ENCODE measurements around the gene BBS7.

BBS7 gene

DNA sequence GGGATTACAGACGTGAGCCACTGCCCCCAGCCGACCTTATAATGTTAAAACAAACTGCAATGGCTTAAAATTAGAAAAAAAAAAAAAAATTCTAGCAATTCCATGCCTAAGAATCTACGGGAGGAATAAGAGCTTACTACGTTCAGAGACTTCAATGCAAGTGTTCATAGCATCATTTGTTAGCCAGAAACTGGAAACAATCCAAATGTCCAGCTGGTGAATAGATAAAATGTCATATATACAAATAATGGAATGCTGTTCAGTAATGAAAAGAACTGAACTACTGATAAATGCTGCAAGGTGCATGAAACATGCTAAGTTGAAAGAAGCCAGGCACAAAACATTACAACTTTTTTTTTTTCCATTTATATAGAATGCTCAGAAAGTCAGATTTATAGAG lies 63.9 kb downstream of the BBS7 start:
- Histone ChIP-seq H3K36me3 (ENCODE audit: insufficient read depth, low read length) (peaks cover 91% of the 10 kb centered on the region), H3K9me3 (ENCODE audit: low read depth, low read length) (no peaks in the 10 kb centered on the region), H3K27ac (no peak overlapping the region), H3K4me3 (no peak overlapping the region), H3K9ac (ENCODE audit: insufficient read length) (no peak overlapping the region)
- DNase-seq (ENCODE audit: low read depth, low spot score) = no peak
- TF ChIP-seq POLR2AphosphoS5 (IDR thresholded peaks at IDR 0.05; ENCODE audit: borderline replicate concordance, low read depth, low read length) (no peak), EZH2 (IDR thresholded peaks at IDR 0.05) (no peak), FOXP2 (optimal IDR thresholded peaks at IDR 0.05; ENCODE audit: control extremely low read depth, extremely low read length, insufficient read depth) (no peak)

DNA sequence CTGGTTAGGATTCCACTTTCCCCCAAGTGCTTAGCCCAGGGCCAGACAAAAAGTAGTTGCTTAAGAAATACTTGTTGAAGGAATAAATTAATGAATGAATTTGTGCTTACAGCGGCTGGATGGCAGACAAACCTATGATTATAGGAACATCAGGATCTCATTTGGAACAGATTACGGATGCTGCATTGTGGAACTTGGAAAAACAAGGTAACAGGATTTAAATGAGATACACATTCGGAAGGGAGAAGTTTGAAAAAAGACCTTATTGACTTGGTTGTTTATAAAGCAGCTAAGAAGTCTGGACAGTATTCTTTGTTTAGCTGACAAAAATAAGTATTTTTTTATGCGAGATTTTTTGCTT lies 68.6 kb downstream of the BBS7 start:
- no peak for DNase-seq (ENCODE audit: low read depth, low spot score)

DNA sequence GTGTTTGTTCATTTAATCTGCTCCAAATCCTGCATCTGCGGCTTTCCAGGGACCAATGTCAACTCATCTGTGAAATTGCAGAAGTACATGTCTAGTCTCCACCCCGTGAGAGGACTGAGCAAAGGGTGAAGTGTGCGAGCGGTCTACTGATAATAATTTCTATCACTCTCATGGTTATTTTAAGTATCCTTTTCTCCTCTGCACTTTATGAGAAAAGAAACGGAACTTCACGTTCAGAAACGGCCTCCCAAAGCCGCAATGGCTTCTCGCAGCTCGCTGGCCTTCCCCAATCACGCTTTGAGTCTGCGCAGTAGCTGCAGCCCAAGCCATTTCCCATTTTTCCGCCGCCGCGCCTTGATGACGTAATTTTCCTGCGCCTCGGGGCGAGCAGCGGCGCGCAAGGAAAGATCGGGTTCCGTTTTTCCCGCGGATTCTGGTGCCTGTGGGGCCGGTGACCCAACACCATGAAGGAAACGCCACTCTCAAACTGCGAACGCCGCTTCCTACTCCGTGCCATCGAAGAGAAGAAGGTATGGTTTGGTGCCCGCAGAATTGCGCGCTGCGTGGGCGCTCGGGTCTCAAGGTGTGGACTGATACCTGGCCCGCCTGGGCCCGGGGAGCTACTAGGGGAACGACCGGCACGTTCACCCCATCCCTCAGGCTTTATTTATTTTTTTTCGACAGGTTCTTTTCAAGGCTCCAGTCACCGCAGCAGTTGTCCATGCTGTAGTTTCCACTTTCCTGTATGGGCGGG lies 69.1 kb downstream of the BBS7 start, which contains the start of gene EXOSC9:
Gene EXOSC9 (plus strand): TSS at position 363 of the 754 bp plus-strand sequence. CDS start 102 bp downstream, at position 465.
- Histone ChIP-seq H3K27ac (peak within 1 kb of the TSS; percentile 91), H3K9ac (ENCODE audit: insufficient read length) (peak within 1 kb of the TSS; percentile 96)

More for the DNA sequence above, 68.6 kb downstream of the BBS7 start:
- TF ChIP-seq FOXP2 (optimal IDR thresholded peaks at IDR 0.05; ENCODE audit: control extremely low read depth, extremely low read length, insufficient read depth) (no peak), EZH2 (IDR thresholded peaks at IDR 0.05) (no peak), POLR2AphosphoS5 (IDR thresholded peaks at IDR 0.05; ENCODE audit: borderline replicate concordance, low read depth, low read length) (no peak)
- Histone ChIP-seq H3K9ac (ENCODE audit: insufficient read length) (peak overlapping the region; percentile 96), H3K4me3 (peak overlapping the region; percentile 90), H3K9me3 (ENCODE audit: low read depth, low read length) (no peaks in the 10 kb centered on the region), H3K27ac (peak overlapping the region; percentile 91), H3K36me3 (ENCODE audit: insufficient read depth, low read length) (peaks cover 48% of the 10 kb centered on the region)

DNA sequence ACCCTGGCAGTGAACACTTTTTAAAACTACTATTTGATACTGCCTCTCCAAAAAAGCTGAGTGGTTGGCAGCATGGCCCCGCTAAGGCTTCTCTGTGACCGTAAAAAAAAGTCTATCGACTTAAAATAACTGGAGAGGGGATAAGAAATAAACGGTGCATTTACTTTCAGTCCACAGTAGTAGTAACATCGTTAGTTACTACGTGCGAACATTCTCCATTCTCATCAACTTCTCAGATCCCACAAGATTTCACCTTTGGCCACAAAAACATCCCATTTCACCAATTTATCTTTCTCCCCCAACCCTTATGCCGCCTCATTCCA lies 69.7 kb downstream of the BBS7 start:
- H3K36me3 ChIP-seq (ENCODE audit: insufficient read depth, low read length) = peaks cover 38% of the 10 kb centered on the region
- DNase-seq (ENCODE audit: low read depth, low spot score) = no peak
- peak overlapping the region; percentile 96 for H3K9ac ChIP-seq (ENCODE audit: insufficient read length)
- peak overlapping the region; percentile 90 for H3K4me3 ChIP-seq
- H3K9me3 ChIP-seq (ENCODE audit: low read depth, low read length) = no peaks in the 10 kb centered on the region
- no peak for TF ChIP-seq EZH2 (IDR thresholded peaks at IDR 0.05)
- TF ChIP-seq POLR2AphosphoS5 (IDR thresholded peaks at IDR 0.05; ENCODE audit: borderline replicate concordance, low read depth, low read length) = no peak
- no peak for TF ChIP-seq FOXP2 (optimal IDR thresholded peaks at IDR 0.05; ENCODE audit: control extremely low read depth, extremely low read length, insufficient read depth)
- H3K27ac ChIP-seq = peak overlapping the region; percentile 91

More for the DNA sequence above, 69.1 kb downstream of the BBS7 start, which contains the start of gene EXOSC9:
- Histone ChIP-seq H3K9me3 (ENCODE audit: low read depth, low read length) (no peaks in the 10 kb centered on the region), H3K36me3 (ENCODE audit: insufficient read depth, low read length) (peaks cover 42% of the 10 kb centered on the region), H3K4me3 (peak within 1 kb of the TSS; percentile 90)
- peak; percentile 86 for DNase-seq (ENCODE audit: low read depth, low spot score)
- TF ChIP-seq POLR2AphosphoS5 (IDR thresholded peaks at IDR 0.05; ENCODE audit: borderline replicate concordance, low read depth, low read length) (peak; percentile 95), EZH2 (IDR thresholded peaks at IDR 0.05) (no peak), FOXP2 (optimal IDR thresholded peaks at IDR 0.05; ENCODE audit: control extremely low read depth, extremely low read length, insufficient read depth) (no peak)

DNA sequence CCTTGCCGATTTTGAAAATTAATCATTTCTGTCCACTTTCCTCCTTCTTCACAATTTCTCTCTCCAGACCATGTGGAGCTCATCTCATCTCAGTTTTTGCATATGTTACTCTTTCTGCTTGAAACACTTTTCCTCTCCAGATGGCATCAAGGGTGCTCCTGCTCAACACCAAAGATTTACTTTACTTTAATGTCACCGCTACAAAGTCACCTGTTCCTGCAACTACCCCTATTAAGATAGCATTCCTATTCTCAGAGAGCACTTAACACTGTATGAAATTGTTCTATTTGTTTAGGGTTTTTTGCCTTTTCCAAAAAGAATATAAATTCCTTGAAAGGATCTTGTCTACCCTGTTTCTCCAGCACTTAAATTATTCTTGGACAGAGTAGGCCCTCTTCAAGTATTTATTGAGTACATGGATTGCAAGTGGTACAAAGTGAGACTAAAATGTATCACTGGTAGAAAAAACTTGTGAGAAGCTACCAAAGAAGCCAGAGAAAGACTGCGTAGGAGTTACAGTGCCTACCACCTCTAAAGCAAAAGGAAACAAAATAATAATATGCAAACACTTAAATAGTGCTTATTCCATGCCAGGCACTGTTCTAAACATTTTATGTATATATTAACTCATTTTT lies 70.3 kb downstream of the BBS7 start:
- no peak overlapping the region for H3K9ac ChIP-seq (ENCODE audit: insufficient read length)
- DNase-seq (ENCODE audit: low read depth, low spot score) = no peak
- no peaks in the 10 kb centered on the region for H3K9me3 ChIP-seq (ENCODE audit: low read depth, low read length)
- TF ChIP-seq FOXP2 (optimal IDR thresholded peaks at IDR 0.05; ENCODE audit: control extremely low read depth, extremely low read length, insufficient read depth) (no peak), POLR2AphosphoS5 (IDR thresholded peaks at IDR 0.05; ENCODE audit: borderline replicate concordance, low read depth, low read length) (no peak), EZH2 (IDR thresholded peaks at IDR 0.05) (no peak)
- H3K27ac ChIP-seq = no peak overlapping the region
- peaks cover 31% of the 10 kb centered on the region for H3K36me3 ChIP-seq (ENCODE audit: insufficient read depth, low read length)
- no peak overlapping the region; the same call in 1 of the 2 replicates for H3K4me3 ChIP-seq

DNA sequence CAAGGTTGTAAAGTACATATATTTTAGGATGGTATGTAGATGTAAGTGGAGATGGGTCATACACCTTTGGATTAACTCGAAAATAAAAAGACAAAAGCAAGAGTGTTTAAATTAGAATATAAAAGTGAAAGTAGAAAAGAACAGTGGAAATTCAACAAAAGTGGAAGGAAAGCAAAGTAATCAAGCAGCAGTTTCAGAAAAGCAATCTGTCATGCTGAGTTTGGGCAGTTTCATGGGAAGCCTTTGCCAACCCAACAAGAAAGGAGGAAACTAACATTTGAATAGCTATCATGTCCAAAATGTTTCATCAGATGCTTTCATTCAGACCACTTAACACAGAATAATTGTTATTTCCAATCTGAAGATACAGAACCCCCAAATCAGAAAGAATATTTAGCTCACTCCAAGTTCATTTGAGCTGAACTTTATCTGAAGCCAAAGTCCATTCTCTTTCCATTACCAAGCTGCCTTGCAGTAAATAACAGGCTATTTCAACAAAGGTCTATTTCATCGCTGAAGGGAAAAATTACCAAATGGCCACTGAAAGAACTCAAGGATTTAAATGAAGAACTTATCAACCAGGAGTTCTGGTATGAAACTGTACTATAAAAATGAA lies 71.0 kb downstream of the BBS7 start:
- Histone ChIP-seq H3K9ac (ENCODE audit: insufficient read length) (no peak overlapping the region), H3K9me3 (ENCODE audit: low read depth, low read length) (no peaks in the 10 kb centered on the region), H3K36me3 (ENCODE audit: insufficient read depth, low read length) (peaks cover 25% of the 10 kb centered on the region), H3K4me3 (no peak overlapping the region), H3K27ac (no peak overlapping the region)
- no peak for TF ChIP-seq POLR2AphosphoS5 (IDR thresholded peaks at IDR 0.05; ENCODE audit: borderline replicate concordance, low read depth, low read length)
- no peak for TF ChIP-seq EZH2 (IDR thresholded peaks at IDR 0.05)
- no peak for TF ChIP-seq FOXP2 (optimal IDR thresholded peaks at IDR 0.05; ENCODE audit: control extremely low read depth, extremely low read length, insufficient read depth)
- DNase-seq (ENCODE audit: low read depth, low spot score) = no peak

DNA sequence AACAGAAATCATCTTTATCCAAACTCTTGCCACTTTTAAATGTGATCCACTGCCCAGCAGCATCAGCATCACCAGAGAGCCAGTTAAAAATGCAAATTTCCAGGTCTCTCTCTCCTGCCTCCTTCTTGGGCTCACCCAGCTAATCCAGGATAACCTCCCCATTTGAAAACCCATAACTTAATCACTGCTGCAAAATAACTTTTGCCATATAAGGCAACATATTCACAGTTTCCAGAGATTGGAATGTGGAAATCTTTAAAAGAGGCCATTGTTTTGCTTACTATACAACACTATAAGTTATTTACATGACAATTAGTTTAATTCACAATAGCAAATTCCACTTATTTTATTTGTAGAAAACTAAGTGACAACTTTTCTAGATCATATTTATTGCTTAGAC lies 74.0 kb downstream of the BBS7 start:
- H3K36me3 ChIP-seq (ENCODE audit: insufficient read depth, low read length) = no peaks in the 10 kb centered on the region
- no peak overlapping the region for H3K4me3 ChIP-seq
- no peak overlapping the region for H3K27ac ChIP-seq
- H3K9me3 ChIP-seq (ENCODE audit: low read depth, low read length) = no peaks in the 10 kb centered on the region
- DNase-seq (ENCODE audit: low read depth, low spot score) = no peak
- no peak for TF ChIP-seq POLR2AphosphoS5 (IDR thresholded peaks at IDR 0.05; ENCODE audit: borderline replicate concordance, low read depth, low read length)
- no peak for TF ChIP-seq EZH2 (IDR thresholded peaks at IDR 0.05)
- no peak for TF ChIP-seq FOXP2 (optimal IDR thresholded peaks at IDR 0.05; ENCODE audit: control extremely low read depth, extremely low read length, insufficient read depth)
- H3K9ac ChIP-seq (ENCODE audit: insufficient read length) = no peak overlapping the region

DNA sequence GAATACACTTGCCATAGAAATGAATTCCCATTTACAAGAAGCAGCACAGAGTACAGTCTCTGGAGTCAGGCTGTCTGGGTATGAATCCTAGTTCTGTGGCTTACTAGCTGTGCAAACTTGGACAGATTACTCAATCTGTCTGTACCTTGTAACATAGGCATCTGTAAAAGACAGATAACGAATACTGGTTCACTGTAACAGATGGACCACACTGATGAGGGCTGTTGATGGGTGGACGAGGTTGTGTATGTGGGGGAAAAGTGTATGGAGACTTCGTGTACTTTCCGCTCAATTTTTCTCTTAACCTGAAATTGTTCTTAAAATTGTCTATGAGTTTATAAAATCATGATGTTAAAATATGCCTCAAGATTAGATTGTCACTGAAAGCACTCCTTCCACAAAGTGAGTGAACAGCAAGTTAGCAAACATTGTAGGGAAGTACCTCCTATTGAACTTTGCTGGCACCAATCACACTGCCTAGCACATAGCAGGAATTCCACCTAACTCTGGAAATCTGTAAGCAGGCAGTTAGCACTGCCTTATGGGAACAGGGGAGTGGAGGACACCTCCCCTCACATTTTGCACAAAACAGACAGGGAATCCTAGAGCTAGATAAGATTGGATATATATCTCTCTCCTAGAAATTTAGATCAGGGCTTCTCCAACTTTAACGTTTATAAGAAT lies 75.6 kb downstream of the BBS7 start:
- TF ChIP-seq POLR2AphosphoS5 (IDR thresholded peaks at IDR 0.05; ENCODE audit: borderline replicate concordance, low read depth, low read length) (no peak), EZH2 (IDR thresholded peaks at IDR 0.05) (no peak), FOXP2 (optimal IDR thresholded peaks at IDR 0.05; ENCODE audit: control extremely low read depth, extremely low read length, insufficient read depth) (no peak)
- no peak overlapping the region for H3K27ac ChIP-seq
- H3K36me3 ChIP-seq (ENCODE audit: insufficient read depth, low read length) = no peaks in the 10 kb centered on the region
- H3K4me3 ChIP-seq = no peak overlapping the region
- no peak overlapping the region for H3K9ac ChIP-seq (ENCODE audit: insufficient read length)
- no peak for DNase-seq (ENCODE audit: low read depth, low spot score)
- H3K9me3 ChIP-seq (ENCODE audit: low read depth, low read length) = no peaks in the 10 kb centered on the region
